HG03442 (cell line): Measurements from ENCODE around the gene PDX1.

Experiments used
- ATAC-seq: cut with Tn5 transposase; IDR thresholded peaks from one replicate; pipeline ENCODE4 v1.9.1; 2021; ENCODE audit warnings: mild to moderate bottlenecking, moderate library complexity; ENCODE audit not compliant: unreplicated experiment

The PDX1 gene

GRCh38 chr13:27969082-27969865, 49.5 kb downstream of the PDX1 start, which contains the start of gene CDX2:
CDX2 (minus strand) TSS chr13:27969315; CDS start chr13:27969006, 309 bp downstream.
- ATAC-seq = no peak

GRCh38 chr13:27969866-27970229, 50.0 kb downstream of the PDX1 start:
- no peak for ATAC-seq

GRCh38 chr13:27970382-27971235, 50.8 kb downstream of the PDX1 start:
- ATAC-seq = no peak

- ATAC-seq = no peak
Measured at GRCh38 chr13:27971236-27971645, 51.4 kb downstream of the PDX1 start.

GRCh38 chr13:27971776-27972477, 52.1 kb downstream of the PDX1 start:
- no peak for ATAC-seq

- no peak for ATAC-seq
Measured at GRCh38 chr13:27972478-27972820, 52.6 kb downstream of the PDX1 start.

- no peak for ATAC-seq
Measured at GRCh38 chr13:27973291-27973690, 53.5 kb downstream of the PDX1 start.

GRCh38 chr13:27973961-27974662, 54.3 kb downstream of the PDX1 start:
- no peak for ATAC-seq
